ENCODE results near the gene BCAR3.

Gene BCAR3

GRCh38 chr1:93681101-93681988, at the start of gene BCAR3:
TSS of gene BCAR3 (minus strand) at chr1:93681837. CDS start at chr1:93674930, 6,907 bp downstream.
- no peak for DNase-seq

- DNase-seq = no peak
These were observed 49.0 kb upstream of the BCAR3 start for GRCh38 chr1:93730621-93731020.

GRCh38 chr1:93729906-93730305, 48.3 kb upstream of the BCAR3 start:
- no peak for DNase-seq

GRCh38 chr1:93729502-93729901, 47.9 kb upstream of the BCAR3 start:
- DNase-seq = no peak

- no peak for DNase-seq
These were observed 47.0 kb upstream of the BCAR3 start for GRCh38 chr1:93728480-93729131.

- no peak for DNase-seq
These were observed 42.2 kb upstream of the BCAR3 start for GRCh38 chr1:93723733-93724270.

- no peak for DNase-seq
These were observed 41.5 kb upstream of the BCAR3 start for GRCh38 chr1:93723110-93723509.

GRCh38 chr1:93722081-93723031, 40.7 kb upstream of the BCAR3 start:
- no peak for DNase-seq

- no peak for DNase-seq
These were observed 39.5 kb upstream of the BCAR3 start for GRCh38 chr1:93720956-93721626.

- no peak for DNase-seq
These were observed 36.0 kb upstream of the BCAR3 start for GRCh38 chr1:93717640-93718039.

GRCh38 chr1:93716941-93717368, 35.3 kb upstream of the BCAR3 start:
- DNase-seq = no peak

- DNase-seq = no peak
These were observed 34.5 kb upstream of the BCAR3 start for GRCh38 chr1:93716163-93716562.

GRCh38 chr1:93715529-93716126, 34.0 kb upstream of the BCAR3 start:
- peak; percentile 73 for DNase-seq

GRCh38 chr1:93714356-93714755, 32.7 kb upstream of the BCAR3 start:
- no peak for DNase-seq

GRCh38 chr1:93713341-93713740, 31.7 kb upstream of the BCAR3 start:
- DNase-seq = no peak

GRCh38 chr1:93712741-93713140, 31.1 kb upstream of the BCAR3 start:
- no peak for DNase-seq

- no peak for DNase-seq
These were observed 29.1 kb upstream of the BCAR3 start for GRCh38 chr1:93710499-93711453.

- DNase-seq = peak; percentile 24
These were observed 27.3 kb upstream of the BCAR3 start for GRCh38 chr1:93708734-93709481.

GRCh38 chr1:93707956-93708355, 26.3 kb upstream of the BCAR3 start:
- DNase-seq = no peak

Measured in NCI-H1694 treated with DMSO at 0.1 percent for 48 hours (cell line).